Fibroblast of mammary gland (primary cell): Measurements from ENCODE around the gene TSPAN12.

Experiments
- DNase-seq: peaks from one replicate; pipeline ENCODE4 v3.0.0-alpha.2; 2010; ENCODE audit warnings: low read depth
- H3K4me3 ChIP-seq: 2 replicates; pipeline ENCODE4 v1.5.1; 2011; ENCODE audit warnings: low read depth, mild to moderate bottlenecking, low read length, moderate library complexity; ENCODE audit not compliant: control insufficient read depth
- TF ChIP-seq, protein P1 (sequence below): conservative IDR thresholded peaks from 2 replicates; pipeline ENCODE4 v1.5.1; 2011; ENCODE audit warnings: low read depth, low read length, inconsistent platforms; ENCODE audit not compliant: control insufficient read depth, insufficient read depth

The TSPAN12 gene

DNA sequence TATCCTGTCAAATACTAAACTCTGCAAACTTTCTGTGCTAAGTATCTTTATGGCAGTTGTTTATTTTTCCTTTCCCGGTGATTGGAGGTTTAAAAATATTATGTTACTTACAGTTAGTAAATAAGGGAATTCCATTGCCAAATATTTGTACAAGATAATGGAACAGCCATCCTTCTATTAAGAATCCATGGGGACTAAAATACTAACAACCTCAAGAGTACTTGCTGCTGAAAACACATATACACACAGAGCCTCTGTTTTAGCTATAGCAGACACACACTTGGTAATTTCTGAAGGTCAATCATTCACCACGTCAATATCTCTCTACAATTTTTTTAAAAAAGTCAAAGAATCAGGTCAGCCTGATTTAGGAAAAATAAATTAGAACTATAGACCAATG lies 32.4 kb downstream of the TSPAN12 start:
- DNase-seq, result no peak
- TF ChIP-seq, protein P1, sequence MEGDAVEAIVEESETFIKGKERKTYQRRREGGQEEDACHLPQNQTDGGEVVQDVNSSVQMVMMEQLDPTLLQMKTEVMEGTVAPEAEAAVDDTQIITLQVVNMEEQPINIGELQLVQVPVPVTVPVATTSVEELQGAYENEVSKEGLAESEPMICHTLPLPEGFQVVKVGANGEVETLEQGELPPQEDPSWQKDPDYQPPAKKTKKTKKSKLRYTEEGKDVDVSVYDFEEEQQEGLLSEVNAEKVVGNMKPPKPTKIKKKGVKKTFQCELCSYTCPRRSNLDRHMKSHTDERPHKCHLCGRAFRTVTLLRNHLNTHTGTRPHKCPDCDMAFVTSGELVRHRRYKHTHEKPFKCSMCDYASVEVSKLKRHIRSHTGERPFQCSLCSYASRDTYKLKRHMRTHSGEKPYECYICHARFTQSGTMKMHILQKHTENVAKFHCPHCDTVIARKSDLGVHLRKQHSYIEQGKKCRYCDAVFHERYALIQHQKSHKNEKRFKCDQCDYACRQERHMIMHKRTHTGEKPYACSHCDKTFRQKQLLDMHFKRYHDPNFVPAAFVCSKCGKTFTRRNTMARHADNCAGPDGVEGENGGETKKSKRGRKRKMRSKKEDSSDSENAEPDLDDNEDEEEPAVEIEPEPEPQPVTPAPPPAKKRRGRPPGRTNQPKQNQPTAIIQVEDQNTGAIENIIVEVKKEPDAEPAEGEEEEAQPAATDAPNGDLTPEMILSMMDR, result no peak
- H3K4me3 ChIP-seq, result no peak overlapping the region

DNA sequence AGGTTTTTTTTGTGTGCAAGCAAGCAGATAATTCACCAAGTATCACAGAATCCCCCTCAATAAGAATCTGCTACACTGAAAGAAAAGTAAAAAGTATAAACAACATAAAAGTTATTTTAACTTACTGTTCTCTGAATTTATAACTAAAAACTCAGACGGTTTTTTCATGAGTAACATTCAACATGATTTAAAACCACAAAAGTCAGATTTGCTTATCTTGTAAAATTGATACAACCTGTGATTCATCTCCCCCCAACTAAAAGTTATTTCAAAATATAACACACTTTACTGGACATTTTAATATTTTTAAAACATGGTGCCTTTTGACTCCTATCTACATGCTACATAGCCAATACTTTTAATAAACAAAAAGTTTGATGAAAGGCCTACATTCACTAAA lies 32.8 kb downstream of the TSPAN12 start:
- DNase-seq, result no peak

DNA sequence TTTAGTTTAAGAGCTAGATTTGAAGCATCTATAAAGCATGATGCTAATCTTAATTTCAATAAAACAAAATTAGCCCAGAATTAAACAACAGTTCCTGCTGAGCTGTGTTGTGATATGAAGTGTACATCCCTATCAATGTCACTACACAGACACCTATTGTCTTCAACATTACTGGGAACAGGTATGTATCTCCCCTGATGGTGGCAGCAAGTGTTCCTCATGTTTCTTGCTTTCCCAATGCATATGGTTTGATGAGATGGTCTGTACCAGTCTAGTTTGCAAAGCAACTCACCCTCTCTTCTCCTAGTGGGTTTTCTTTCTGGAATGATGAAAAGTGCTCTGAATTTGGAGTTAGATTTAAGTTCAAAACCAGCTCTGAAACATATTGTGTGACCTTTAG lies 38.1 kb downstream of the TSPAN12 start:
- TF ChIP-seq, protein P1, result no peak
- no peak overlapping the region for H3K4me3 ChIP-seq
- DNase-seq, result no peak

More for the DNA sequence above, 32.8 kb downstream of the TSPAN12 start:
- TF ChIP-seq, protein P1, result no peak
- H3K4me3 ChIP-seq, result no peak overlapping the region

DNA sequence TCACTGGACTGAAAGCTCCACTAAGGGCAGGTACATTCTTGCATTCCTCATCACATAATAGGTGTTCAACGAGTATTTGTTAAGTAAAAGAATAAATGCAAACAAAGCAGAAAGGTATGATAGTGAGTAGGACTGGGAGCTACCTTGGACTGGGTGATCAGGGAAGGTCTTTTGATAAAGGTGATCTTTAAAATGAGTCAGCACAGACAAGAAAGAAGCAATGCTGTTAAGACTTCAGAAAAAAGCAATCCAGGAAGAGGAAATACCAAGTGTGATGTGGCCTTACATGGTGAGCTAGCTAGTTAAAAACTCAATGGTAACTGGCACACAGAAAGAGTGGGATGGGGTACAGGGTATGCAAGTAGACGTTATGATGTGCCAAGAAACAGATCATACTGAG lies 40.1 kb downstream of the TSPAN12 start:
- DNase-seq, result no peak

DNA sequence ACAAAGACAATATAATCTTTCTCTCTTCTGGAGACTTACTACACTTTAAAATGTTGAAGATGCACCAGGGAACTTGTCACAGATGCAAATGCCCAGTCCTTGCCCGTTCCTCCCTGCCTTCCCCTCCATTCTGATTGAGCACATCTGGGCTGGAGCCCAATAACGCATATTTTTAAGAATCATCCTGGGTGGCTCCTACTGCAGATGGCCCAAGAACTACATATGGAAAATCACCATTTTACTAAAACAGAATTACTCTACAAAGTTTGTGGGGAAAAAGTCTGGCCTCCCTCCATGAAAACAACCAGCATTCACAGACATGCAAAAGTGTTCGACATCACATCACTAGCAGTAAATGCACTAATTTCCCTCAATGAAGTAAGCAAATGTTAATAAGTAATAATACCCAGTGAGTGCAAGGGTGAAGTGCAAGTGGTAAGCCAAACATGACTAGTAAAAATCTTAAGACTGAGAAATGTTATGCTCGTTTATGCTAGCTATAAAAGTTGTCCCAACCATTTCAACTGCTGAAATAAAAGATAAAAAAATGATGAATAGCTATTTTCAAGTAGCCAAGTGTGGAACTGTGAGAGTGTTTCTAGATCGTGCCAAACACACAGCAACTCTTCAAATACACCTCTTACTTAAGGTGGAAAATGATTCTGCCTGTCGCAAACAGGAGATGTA lies 43.5 kb downstream of the TSPAN12 start:
- no peak for DNase-seq
- no peak overlapping the region for H3K4me3 ChIP-seq
- TF ChIP-seq, protein P1, result no peak

More for the DNA sequence above, 40.1 kb downstream of the TSPAN12 start:
- H3K4me3 ChIP-seq, result no peak overlapping the region
- TF ChIP-seq, protein P1, result no peak

DNA sequence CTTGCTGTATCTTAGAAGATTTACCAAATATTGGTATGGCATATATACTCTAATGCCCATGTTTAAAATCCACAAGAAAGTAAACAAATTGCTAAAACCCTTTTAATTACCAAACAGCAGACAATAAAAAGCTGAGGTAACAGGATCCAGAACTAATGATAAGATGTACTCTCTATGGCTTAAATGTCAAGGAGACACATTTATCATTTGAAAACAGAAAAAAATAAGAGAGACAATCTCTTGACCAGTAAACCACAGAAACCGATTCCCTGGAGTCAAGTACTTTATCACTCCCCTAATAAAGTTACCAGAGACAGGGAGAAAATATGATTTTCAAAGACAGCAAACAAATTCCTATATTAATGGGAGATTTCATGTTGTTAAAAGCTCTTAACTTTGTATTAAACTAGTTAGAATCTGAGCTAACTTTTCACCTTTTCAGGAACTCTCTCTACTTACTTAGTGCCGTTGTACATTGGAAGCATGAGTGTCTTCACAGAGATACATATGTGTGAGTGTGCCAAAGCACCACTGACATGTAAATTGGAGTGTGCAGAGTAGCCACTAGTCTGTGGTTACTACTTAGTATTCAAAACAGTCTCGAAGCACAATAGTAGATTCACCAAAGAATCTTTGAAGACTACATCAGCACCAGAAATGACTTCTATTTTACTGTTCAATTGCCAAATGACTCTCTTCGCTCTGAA lies 44.2 kb downstream of the TSPAN12 start:
- TF ChIP-seq, protein P1, result no peak
- H3K4me3 ChIP-seq, result no peak overlapping the region
- no peak for DNase-seq

DNA sequence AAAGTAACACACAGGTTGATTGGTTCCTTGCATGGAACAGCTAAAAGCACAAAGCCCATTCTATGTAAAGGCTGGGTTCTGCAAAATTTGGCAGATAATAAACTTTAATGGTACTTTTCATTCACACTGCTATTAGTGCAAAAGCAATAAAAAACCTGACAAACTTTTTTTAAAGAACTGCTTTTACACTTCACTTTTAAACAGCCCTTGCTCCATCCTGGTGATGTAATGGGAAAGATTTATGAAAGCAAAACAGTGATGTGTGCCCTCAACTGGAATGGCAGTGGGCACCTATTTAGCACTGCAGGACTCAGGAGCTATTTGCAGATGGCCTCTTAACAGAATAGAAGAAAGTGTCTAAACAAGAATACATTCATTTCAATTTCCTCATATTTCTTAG lies 44.9 kb downstream of the TSPAN12 start:
- no peak overlapping the region for H3K4me3 ChIP-seq
- no peak for DNase-seq
- TF ChIP-seq, protein P1, result no peak
